ENCODE data around the gene TBX15.
"Not testable (repeated sequence)": the region's sequence is repeated elsewhere in the genome, so short reads cannot be mapped to it uniquely, and the experiment has no call there.

TBX15 gene

DNA sequence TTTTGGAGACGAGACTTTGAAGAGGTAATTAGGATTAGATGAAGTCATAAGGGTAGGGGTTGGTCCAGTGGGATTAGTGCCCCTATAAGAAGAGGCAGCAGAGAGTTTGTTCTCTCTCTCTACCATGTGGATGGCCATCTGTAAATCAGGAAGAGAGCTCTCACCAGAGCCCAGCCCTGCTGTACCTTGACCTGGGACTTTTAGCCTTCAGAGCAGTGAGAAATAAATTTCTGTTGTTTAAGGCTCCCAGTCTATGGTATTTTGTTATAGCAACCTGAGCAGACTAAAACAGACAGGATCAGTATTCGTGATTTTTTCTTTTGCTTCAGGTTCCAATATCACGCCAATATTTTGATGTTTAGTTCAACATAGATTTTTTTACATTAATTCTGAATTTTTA is 30.0 kb downstream of the TBX15 start:
- no peak for DNase-seq

DNA sequence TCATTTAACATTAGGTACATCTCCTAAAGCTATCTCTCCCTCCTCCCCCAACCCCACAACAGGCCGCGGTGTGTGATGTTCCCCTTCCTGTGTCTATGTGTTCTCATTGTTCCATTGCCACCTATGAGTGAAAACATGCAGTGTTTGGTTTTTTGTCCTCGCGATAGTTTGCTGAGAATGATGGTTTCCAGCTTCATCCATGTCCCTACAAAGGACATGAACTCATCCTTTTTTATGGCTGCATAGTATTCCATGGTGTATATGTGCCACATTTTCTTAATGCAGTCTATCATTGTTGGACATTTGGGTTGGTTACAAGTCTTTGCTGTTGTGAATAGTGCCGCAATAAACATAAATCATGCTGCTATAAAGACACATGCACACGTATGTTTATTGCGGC is 30.6 kb downstream of the TBX15 start:
- not testable (repeated sequence) for DNase-seq

DNA sequence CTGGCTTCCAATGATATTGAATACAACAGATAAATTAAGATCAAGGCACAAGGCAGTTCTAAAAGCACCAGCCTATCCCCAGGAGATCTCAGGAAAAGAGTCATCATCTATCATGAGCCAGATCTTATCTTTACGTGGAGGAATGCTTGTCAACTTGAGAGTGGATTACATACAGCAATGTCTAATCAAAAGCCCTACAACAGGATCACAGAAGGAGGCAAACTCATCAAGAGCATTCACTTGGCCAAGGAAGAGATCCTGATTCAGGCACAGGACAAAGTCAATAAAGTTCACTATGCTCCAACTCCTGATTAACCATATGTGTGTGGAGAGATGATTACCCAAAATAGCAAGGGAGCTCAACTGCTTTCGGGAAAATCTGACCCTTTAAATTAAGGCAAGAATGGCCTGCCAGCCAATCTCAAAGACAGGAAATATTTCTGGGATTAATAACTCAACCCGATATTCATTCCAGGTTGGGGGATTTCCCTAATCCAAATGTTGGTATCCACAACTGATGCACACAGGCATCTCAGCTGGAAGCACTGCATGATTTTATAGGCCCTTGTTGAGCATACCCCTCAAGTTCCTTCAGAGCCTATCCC is 33.7 kb downstream of the TBX15 start:
- DNase-seq, result no peak

DNA sequence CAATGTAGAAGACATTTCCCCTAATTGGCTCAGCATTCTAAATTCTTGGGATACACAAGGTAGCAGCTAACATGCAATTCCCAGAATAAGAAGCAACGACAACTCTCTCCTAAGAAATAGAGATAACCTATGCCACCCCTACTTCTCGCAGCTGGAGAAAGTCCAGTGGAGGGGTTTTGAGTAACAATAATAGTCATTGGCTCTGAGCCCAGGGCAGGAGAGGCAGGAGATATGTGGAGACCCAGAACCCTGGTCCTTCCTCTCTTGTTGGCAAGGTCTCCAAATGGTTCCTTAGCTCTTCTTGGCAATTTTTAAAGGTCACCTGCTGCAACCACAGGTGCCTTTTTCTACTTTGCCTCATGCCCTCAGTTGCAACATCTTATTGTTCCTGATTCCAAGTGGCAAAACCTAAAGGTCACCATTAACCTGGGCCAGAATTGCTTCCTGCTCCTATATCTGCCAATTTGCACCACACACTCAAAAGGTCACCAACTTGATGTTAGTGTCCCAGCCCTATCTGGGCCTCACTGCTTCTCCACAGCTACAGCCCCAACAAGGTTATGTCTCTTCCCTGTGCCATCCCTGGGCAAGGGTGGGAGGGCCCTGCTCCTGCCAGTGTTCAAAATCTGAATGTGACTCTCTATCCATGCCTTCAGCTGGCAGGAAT is 36.7 kb downstream of the TBX15 start:
- DNase-seq, result no peak

DNA sequence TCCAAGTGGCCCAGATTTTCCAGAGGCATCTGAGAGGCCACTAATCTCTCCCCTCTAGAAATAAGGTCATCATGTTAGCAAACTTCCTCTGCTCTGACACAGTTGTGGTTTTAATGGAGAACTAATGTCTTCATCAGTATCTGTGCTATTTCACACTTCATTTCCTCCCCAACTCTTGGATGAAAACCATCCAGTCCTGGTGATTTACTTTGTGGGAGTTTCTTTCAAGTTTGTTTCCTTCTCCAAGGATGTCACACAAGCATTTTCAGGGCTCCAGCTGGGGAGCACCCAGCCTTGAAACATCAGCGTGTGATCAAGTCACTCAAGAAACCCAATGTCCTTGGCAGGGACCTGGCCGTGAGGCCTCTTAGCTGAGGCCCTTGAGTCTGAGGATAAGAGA is 38.8 kb downstream of the TBX15 start:
- no peak for DNase-seq

DNA sequence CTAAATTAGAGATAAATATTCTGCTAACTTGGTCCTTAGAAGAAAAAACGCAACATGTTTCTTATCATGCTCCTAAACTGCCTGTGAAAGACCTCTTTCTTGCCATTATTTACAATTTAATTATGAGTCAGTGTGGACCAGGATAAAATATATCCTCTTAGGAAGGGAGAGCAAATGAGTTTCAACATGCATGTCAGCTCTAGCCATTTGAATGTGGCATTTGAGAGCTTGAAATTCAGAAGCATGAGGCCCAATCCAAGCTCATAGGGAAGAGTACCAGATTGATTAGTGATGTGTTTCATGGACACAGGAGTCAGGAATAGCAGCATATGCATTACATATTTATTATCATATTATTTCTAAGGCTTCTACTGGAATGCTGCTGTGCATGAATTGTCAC is 39.3 kb downstream of the TBX15 start:
- no peak for DNase-seq

DNA sequence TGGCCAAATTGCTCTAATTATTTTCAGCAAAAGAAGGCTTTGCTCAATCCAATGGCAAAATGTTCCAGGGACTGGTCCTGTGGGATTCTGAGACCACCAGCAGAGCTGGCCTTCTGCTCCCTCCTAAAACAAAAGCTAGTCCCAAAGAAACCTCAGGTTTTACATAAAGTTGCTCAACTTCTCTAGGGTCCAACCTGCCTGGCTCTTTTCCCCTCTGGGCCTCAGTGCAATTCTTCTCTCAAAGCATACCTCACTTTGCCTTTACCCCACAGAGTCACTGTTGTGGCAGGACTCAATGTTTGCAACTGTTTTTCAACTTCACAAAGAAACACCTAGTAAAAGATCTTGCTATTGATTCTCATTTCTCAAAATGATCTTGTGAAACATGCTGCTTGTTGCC is 39.8 kb downstream of the TBX15 start:
- DNase-seq, result no peak

DNA sequence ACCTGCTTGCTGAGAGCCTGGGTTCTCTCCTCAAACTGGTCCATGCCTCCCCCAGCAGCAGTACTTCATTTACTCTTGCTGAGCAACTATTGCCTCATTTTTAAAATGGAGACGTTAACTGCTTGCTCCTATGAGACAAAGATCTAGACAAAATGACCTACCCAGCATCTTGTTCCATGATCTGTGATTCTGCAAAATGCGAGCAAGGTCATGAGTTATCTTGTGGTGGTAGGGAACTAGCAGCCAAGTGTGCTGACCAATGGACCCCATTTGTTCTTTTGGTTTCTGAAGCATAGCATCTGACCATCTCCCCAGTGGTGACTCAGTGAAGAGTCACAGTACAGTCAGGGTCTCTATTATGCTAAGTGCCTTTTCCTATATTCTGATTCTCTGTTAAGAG is 40.4 kb downstream of the TBX15 start:
- no peak for DNase-seq

DNA sequence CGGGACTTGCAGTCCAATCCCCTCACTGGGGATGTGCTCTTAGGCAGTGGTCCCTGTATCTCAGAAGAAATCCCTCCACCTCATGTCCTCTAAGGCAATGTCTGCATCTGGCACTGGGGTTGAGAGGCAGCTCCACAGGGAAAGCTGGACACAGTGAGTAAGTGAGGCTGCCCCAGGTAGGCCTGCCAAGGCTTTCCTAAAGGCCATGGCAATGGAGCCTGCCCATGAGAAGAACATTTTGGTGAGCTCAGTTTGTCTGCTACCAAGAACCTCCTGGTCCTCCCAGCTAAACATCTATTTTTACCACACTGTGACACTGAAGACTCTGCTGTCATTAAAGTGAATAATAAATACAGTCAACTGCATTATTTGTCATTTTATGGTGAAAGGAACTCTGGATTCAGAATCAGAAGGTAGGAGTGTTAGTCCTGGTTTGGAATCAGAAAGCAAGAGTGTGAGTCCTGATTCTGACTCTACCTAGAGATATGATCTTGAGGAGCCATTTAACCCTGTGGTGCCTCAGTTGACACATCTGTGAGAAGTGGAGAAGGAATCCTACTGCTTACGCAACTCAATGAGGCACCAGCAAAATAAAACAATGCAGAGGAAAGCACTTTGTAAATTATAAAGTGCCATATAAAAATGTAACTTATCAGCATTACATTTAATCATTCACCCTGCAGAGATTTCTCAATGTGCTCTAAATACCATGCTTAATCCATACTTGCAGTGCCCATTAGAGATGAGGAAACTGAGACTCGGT is 41.0 kb downstream of the TBX15 start:
- DNase-seq, result no peak

DNA sequence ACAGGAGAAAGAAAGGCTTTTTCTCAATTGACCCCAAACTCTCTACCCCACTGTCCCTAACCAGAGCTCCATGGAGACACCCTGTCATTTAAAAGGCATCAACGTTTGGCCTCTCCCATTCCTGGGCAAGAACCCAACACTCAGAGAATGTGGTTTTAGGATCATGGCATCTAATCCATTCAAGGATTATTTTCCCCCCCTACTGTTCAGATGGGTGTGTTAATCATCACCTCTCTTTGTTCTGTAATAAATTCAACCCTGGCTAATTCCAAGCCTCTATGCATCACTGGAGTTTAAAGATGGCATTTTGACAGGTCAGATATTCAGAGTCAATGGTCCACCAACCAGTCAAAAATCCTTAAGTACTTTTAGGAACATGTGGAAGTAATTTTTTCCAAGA is 42.7 kb downstream of the TBX15 start:
- DNase-seq, result no peak

DNA sequence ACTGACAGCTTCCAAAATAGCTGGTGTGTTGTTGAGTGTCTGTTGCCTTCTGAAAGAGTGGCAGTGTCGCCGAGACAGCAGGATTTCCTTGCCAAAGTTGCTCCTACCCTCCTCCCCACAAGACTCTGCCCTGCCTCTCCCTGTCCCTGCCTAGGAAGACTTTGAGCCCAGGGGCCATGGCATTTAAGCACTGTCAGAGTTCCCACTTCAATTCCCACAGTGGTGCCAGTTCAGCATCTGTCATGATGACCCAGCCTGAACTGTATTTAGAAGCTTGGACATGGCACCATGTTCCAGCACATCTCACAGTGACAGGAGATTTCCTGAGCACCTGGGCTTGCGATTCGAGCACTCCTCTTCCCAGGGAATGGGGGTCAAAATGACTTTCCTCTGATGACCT is 43.6 kb downstream of the TBX15 start:
- no peak for DNase-seq

DNA sequence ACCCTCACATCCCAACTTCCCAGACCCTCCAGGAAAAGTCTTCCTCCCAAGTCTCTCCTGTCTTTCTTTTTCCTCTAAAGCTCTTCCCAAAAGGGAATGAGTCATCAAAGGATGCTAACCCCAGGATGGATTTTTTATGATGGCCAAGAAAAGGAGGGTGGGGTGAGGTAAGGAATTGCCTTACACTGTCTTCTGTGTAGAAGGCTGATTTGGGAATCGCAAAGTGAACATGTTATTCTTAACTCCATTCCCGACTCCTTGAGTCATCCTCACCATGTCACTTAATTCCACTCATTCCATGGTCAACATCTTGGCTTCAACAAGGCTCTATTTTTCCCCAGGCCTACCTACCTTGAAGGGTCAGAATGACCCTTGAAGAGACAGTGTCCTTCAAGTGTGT is 44.0 kb downstream of the TBX15 start:
- no peak for DNase-seq

DNA sequence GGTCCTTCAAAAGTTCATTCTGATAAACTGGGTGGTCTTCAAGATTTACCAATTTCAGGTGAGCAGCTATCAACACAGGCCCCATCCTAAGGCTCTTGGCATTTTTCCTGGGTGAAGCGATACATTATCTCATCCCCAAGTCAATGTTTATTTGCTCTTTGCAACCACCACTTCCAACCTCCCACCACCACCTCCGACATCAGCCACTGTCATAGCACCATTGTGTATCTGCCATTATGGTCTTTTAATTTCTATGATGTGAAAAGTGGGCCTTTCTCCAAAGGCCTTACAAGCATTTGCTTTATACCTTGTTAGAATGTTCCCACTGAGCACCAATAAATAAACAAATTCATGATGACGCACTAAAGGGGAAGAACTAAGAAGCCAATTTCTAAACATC is 47.2 kb downstream of the TBX15 start:
- DNase-seq, result no peak

DNA sequence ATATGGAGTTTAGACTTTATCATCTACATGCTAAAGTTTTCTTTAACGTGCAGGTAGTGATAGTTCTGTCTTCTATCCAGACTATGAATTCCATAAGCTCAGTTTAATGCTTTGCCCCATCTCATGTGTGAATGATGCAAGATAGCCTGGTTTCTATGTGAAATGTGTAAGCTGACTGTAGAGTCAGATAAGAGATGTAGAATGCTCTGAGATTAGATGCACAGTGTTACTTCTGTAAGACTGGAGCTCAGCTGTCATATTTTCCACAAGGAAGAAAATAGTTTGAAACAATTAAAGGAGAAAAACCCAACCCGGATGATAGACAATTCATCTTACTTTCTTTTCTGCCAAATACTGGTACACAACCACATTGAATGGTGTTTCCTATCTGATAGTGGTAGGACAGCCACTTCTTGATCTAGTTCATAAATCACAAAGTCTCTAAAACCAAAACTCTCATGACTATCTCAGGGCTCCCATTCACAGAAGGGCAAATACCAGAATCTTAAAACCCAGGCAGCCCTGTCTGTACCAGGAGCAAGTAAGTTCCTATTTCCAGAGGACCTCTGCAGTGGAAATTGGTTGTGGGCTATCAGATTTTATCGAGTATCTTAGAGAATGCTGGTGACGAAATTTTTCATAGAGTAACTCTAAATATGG is 50.6 kb downstream of the TBX15 start:
- DNase-seq, result no peak

DNA sequence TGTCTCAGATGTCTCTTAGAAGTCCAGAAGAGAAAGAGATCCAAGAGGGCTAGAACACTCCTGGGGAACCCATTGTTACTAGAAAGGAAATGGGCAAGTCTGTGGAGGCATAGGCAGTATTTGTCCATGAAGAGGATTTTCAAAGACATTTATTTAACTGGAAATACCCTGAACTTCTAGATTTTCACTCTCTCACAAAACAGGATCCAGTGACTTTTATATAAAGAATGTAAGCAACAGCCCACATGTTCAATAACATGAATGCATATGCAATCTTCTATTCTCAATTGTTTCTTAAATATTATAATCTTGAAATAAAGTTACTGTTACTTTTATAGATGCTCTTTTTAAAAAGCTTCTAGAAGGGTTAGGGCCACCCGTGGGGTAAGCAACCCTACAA is 53.4 kb downstream of the TBX15 start:
- no peak for DNase-seq

DNA sequence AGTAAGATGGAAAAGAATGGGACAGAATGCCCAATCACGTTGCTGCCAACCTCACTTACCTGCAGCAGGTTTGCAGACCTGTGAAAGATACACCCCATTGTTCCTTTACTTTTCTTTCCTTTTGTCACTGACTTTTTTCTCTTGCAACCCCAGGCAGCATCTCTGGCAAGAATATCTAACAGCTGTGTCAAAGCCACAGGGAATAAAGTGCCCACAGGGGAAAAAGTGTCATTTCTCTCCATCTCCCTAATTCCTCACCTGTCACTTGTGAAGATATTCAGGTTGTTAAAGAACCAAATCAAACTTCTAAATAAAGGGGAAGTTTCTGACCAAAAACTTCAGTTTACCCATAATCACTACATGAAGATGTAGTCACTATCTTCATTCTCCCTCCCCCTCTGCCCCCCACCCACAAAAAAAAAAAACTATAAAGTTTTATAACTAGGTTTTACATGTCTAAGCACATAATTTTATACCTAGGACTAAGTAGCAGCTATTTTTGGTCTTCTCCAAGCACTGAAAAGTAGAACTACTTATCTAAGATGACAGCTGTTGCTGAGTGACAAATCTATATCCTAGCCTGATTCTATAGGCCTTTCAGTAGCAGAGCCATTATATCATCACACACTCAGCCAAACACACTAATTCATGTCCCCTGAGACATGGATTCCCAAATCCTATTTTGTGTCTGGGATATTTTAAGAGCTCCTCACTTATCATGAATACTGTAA is 54.9 kb downstream of the TBX15 start:
- no peak for DNase-seq

DNA sequence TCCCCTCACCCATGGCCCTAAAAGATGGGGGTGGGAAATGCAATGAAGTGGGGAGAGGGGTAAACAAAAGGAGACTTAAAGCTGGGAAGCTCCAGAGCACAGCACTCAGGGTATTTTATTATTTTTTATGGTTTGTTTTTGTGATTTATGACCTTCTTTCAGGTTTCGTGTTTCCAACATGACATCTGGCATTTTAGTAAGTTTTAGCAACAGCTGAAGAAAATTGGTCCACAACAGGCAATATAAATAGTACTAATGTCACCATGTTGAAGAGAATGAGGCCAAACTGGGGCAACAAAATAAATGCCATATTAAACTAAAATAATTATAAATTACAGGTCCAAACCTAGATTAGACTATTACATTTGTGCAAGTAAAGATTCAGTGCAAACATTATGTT is 56.3 kb downstream of the TBX15 start:
- no peak for DNase-seq

DNA sequence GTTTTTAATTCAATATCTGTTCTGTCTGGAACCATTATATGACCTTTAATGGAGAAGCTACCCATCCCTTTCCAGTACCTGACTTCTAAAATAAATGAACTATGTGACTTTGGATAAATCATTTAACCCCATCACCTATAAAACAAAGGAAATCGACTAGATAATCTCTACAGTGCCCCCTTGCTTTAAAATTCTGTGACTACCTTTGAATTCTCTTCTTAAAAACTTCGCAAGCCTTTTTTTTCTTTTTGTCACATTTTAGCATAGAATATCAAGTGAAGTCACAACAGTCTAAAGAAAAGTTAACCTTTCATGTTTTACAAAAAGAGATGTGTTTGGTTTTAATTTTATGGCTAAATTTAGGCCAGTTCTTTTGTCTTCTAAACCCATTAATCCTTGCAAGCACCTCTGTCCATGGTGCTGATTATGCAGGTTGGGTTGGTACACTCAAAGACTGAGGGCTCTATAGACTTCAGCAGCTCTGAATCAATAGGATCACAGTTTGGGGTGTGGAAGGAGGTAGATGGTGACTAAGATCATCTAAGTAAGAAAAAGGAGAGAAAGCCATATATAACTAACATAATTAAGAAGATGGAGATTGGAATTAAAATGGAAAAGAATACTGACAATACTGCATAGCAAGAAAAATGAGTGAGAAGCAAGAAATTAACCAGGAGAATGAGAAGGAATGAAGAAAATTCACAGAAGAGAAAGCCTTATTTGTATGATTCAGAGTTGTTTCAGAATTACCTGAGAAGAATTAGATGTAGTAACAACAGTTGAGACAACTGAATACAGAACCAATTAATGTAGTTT is 59.2 kb downstream of the TBX15 start:
- no peak for DNase-seq

DNA sequence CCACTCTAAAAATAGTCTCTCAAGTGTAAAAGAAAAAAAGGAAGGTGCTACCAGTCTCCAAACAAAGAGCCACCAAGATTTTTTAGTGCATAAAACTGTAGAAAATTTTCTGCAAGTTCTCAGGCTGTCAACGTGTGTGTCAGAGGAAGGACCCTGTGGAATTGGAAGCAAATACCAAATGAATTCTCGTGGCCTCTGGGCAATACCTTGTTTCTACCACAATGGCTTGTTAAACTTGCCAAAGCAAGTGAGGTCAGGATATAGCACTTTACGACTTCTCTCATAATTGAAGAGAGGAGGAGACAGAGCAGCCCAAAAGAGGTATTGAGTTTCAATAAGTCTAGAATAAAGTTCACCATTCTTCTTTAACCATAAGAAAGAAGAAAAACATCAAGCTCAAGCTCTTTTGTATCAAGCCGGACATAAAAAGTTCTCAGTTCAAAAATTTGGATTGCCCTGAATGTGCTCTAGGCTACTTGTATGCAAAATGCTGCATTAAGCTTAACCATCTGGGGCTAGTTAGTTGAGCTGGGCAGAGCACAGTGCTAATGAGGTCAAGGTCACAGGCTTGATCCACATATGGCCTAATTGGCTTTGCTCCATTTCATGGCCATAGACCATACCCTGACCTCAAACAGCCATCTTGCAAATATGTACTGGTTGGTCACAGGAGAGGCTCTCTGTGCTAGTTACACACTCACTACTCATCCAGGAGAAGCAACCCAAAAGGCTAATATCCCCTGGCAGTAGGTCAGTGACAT is 60.5 kb downstream of the TBX15 start:
- no peak for DNase-seq

DNA sequence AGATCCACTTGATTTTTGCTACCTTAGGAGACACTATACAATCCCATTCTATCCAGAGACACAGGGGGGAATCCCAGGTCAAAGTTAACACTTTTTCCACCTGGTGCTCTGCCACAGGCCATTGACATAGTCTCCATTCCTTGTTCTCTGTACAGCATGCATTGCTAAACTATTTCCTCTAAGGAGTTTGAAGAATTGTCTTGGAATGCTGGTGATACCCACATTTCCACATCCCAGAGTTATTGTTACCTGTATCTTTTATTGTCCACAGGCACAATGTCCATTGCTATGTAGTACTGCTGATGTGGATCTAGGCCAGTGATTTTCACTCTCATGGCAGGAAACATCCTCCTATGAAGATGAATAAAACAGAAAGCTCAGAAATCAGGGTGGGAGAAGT is 61.9 kb downstream of the TBX15 start:
- no peak for DNase-seq

DNA sequence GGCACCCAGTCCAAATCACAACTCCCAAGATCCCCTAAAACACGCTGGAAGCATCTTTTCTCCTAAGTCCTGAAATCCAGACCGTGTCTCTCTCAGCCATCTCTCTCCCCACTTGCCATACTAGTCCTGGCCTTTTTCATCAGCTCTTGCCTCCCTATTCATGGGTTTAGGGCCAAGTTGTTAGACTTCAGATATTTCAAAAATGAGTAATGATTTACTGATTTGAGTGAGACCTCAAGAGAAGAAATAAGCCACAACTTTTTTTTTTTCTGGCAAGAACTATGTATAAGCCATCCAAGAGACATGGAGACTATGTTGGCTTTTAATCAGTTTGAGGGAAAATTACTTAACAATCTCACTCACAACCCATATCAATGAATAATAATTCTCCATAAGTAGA is 62.5 kb downstream of the TBX15 start:
- DNase-seq, result no peak

DNA sequence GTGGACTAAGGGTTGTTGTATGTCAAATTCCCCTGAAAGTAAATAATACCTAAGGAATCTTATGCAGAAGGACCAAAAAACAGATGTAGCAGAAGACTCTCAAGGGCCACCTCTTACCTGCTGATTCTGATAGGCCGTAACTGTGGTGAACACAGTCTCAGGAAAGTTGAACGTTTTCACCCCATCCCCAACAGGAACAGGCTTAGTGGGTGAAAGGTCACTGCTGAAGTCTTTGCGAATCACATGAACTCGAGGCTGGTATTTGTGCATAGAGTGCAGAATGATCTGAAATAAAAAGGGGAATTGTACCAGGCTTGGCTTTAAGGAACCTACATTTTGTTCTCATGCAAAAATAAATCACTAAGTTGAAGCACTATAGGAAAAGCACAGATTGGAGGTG is 64.8 kb downstream of the TBX15 start:
- DNase-seq, result no peak
